ENCODE measurements around the gene ARL4D.

The ARL4D gene

GRCh38 chr17:43399839-43400328 is 1.1 kb downstream of the ARL4D start:
- Histone ChIP-seq H3K4me3 (ENCODE audit: extremely low read depth, insufficient read depth, low read length, poor library complexity, severe bottlenecking) (peak overlapping the region; percentile 76), H3K9me3 (ENCODE audit: control insufficient read depth, low read length) (no peaks in the 10 kb centered on the region), H3K4me1 (ENCODE audit: control insufficient read depth, insufficient read depth, low read length, poor library complexity, severe bottlenecking) (peaks cover 12% of the 10 kb centered on the region), H3K36me3 (ENCODE audit: control insufficient read depth, insufficient read depth, low read length) (peaks cover 22% of the 10 kb centered on the region), H3K27ac (ENCODE audit: low read depth, low read length, severe bottlenecking) (no peak overlapping the region)
- 91 to 95% methylated on average over 27 of the region's 28 CpGs for WGBS, 2 experiments (ENCODE audit: insufficient coverage in 2 of 2)

DNA sequence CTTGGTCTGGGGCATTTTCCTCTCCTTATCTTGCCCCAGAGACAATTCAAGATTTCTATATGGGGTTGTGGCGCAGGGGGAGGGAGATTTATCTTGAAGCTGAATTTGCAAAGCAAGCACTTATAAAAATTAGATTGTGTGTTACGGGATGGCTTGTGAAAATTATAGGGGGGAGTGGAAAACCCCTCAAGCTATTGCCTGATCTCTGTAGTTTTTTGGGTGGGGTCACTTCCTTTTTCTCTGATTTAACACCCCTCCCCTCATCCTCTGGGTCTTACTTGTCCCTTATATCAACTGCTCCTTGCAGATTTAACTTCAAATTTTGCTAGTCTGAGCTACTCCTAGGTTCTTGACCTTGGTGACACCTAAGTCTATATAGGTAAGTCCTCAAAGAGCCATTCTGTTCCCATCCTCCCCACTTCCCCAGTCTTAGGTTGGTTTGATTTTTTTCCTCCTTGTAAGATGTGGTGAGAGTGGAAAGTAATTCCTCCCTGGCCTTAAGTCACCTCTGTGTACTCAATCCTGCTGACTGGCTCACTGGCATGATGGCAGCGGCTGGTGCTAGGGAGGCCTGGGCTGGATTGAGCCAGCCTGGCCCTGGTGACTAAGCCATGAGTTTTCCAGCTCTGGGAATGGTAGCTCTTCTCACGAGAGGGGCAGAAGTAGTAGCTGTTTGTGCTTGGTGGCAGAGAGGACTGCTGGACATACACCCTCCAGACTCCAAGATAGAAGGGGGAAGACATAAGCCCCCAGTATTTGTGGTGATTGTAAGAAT is 2.3 kb downstream of the ARL4D start:
- 88 to 89% methylated on average over 1 to 2 of the region's 4 CpGs for WGBS, 2 experiments (ENCODE audit: insufficient coverage in 2 of 2)
- Histone ChIP-seq H3K27ac (ENCODE audit: low read depth, low read length, severe bottlenecking) (peak overlapping the region; percentile 20), H3K36me3 (ENCODE audit: control insufficient read depth, insufficient read depth, low read length) (peaks cover 22% of the 10 kb centered on the region), H3K4me1 (ENCODE audit: control insufficient read depth, insufficient read depth, low read length, poor library complexity, severe bottlenecking) (peaks cover 12% of the 10 kb centered on the region), H3K4me3 (ENCODE audit: extremely low read depth, insufficient read depth, low read length, poor library complexity, severe bottlenecking) (peak overlapping the region; percentile 76), H3K9me3 (ENCODE audit: control insufficient read depth, low read length) (no peaks in the 10 kb centered on the region)

- H3K4me3 ChIP-seq (ENCODE audit: extremely low read depth, insufficient read depth, low read length, poor library complexity, severe bottlenecking): peak overlapping the region; percentile 76
- H3K36me3 ChIP-seq (ENCODE audit: control insufficient read depth, insufficient read depth, low read length): peaks cover 22% of the 10 kb centered on the region
- no peak overlapping the region for H3K27ac ChIP-seq (ENCODE audit: low read depth, low read length, severe bottlenecking)
- no peaks in the 10 kb centered on the region for H3K9me3 ChIP-seq (ENCODE audit: control insufficient read depth, low read length)
- 92 to 94% methylated on average over 3 to 4 of the region's 6 CpGs for WGBS, 2 experiments (ENCODE audit: insufficient coverage in 2 of 2)
- H3K4me1 ChIP-seq (ENCODE audit: control insufficient read depth, insufficient read depth, low read length, poor library complexity, severe bottlenecking): peaks cover 19% of the 10 kb centered on the region
Observed at GRCh38 chr17:43402078-43402477, 3.3 kb downstream of the ARL4D start.

- Histone ChIP-seq H3K36me3 (ENCODE audit: control insufficient read depth, insufficient read depth, low read length) (peaks cover 22% of the 10 kb centered on the region), H3K4me1 (ENCODE audit: control insufficient read depth, insufficient read depth, low read length, poor library complexity, severe bottlenecking) (peaks cover 24% of the 10 kb centered on the region), H3K27ac (ENCODE audit: low read depth, low read length, severe bottlenecking) (no peak overlapping the region), H3K9me3 (ENCODE audit: control insufficient read depth, low read length) (no peaks in the 10 kb centered on the region), H3K4me3 (ENCODE audit: extremely low read depth, insufficient read depth, low read length, poor library complexity, severe bottlenecking) (no peak overlapping the region)
- 90 to 94% methylated on average over 2 to 3 of the region's 3 CpGs for WGBS, 2 experiments (ENCODE audit: insufficient coverage in 2 of 2)
Observed at GRCh38 chr17:43402567-43402966, 3.8 kb downstream of the ARL4D start.

- WGBS, 2 experiments (ENCODE audit: insufficient coverage in 2 of 2): 39 to 50% methylated on average over 1 to 2 of the region's 5 CpGs
- Histone ChIP-seq H3K36me3 (ENCODE audit: control insufficient read depth, insufficient read depth, low read length) (peaks cover 22% of the 10 kb centered on the region), H3K4me1 (ENCODE audit: control insufficient read depth, insufficient read depth, low read length, poor library complexity, severe bottlenecking) (peaks cover 25% of the 10 kb centered on the region), H3K4me3 (ENCODE audit: extremely low read depth, insufficient read depth, low read length, poor library complexity, severe bottlenecking) (no peak overlapping the region), H3K27ac (ENCODE audit: low read depth, low read length, severe bottlenecking) (peak overlapping the region; percentile 75), H3K9me3 (ENCODE audit: control insufficient read depth, low read length) (no peaks in the 10 kb centered on the region)
Observed at GRCh38 chr17:43403846-43404245, 5.1 kb downstream of the ARL4D start.

DNA sequence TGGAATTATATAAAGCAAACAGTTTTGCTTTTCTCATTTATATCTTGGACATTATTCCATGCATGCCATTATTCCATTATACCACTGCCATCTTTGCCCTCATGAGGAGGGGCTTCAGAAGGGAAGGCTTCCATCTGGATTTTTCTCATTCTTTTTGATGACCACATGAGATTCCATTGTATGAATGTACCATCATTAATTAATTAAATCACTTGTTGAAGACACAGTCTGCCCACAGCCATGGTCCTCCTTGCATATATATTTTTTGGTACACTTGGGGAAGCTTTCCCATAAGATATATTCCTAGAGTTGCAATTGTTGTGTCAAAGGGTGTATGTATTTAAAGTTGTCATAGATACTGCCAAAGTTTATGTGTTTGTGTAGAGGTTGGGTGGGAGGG is 7.1 kb downstream of the ARL4D start:
- H3K9me3 ChIP-seq (ENCODE audit: control insufficient read depth, low read length): no peaks in the 10 kb centered on the region
- peaks cover 32% of the 10 kb centered on the region for H3K4me1 ChIP-seq (ENCODE audit: control insufficient read depth, insufficient read depth, low read length, poor library complexity, severe bottlenecking)
- H3K27ac ChIP-seq (ENCODE audit: low read depth, low read length, severe bottlenecking): no peak overlapping the region
- H3K4me3 ChIP-seq (ENCODE audit: extremely low read depth, insufficient read depth, low read length, poor library complexity, severe bottlenecking): no peak overlapping the region
- peaks cover 8% of the 10 kb centered on the region for H3K36me3 ChIP-seq (ENCODE audit: control insufficient read depth, insufficient read depth, low read length)

DNA sequence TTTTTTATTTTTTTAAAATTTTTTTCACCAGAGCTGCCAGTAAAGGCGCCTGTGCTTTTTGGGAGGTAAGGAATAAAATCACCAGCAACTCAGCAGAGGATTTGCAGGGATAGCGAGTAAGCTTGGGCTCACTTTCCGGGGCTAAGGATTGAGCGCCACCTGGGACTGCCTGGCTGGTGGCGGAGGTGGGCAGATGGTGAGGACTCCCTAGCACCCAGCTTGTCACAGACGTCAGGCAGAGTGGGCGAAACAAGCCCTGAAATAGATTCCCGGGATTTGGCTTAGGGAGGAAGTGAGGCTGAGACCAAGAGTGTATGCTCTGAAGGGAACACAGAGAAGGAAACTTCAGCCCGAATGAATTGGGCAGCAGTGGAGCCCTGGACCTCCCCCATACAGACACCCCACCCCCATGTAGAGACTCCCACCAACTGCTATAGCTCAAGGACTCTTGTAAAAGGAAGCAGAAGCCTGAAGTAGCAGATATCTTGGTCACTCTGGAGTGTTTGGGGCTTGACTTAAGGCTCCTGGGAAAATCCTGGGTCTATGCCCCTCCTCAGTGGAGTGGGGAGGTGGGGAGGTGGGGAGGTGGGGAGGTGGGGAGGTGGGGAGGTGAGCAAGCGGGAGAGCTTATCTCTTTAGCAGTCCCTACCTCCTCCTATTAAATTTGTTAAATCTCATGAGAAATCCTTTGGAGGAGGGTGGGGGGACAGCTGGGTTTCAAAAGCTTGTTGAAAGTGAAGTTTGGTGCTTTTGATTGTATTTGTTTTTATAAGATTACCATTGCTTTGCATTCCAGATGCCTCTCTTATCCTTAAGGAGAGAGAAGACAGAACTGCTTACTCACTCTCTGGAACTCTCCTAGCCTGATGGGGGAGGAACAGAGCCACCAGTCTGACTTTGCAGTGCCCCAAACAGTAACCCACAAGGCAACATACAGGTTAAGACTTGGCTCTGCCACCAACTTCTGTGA is 8.2 kb downstream of the ARL4D start:
- Histone ChIP-seq H3K4me3 (ENCODE audit: extremely low read depth, insufficient read depth, low read length, poor library complexity, severe bottlenecking) (no peak overlapping the region), H3K36me3 (ENCODE audit: control insufficient read depth, insufficient read depth, low read length) (peaks cover 3% of the 10 kb centered on the region), H3K9me3 (ENCODE audit: control insufficient read depth, low read length) (no peaks in the 10 kb centered on the region), H3K4me1 (ENCODE audit: control insufficient read depth, insufficient read depth, low read length, poor library complexity, severe bottlenecking) (peaks cover 42% of the 10 kb centered on the region), H3K27ac (ENCODE audit: low read depth, low read length, severe bottlenecking) (peak overlapping the region; percentile 92)
- 75 to 80% methylated on average over 5 to 7 of the region's 10 CpGs for WGBS, 2 experiments (ENCODE audit: insufficient coverage in 2 of 2)

- H3K4me3 ChIP-seq (ENCODE audit: extremely low read depth, insufficient read depth, low read length, poor library complexity, severe bottlenecking): no peak overlapping the region
- no peaks in the 10 kb centered on the region for H3K9me3 ChIP-seq (ENCODE audit: control insufficient read depth, low read length)
- WGBS, 2 experiments (ENCODE audit: insufficient coverage in 2 of 2): 90 to 93% methylated on average over 3 of the region's 3 CpGs
- no peaks in the 10 kb centered on the region for H3K36me3 ChIP-seq (ENCODE audit: control insufficient read depth, insufficient read depth, low read length)
- H3K4me1 ChIP-seq (ENCODE audit: control insufficient read depth, insufficient read depth, low read length, poor library complexity, severe bottlenecking): peaks cover 39% of the 10 kb centered on the region
- peak overlapping the region; percentile 18 for H3K27ac ChIP-seq (ENCODE audit: low read depth, low read length, severe bottlenecking)
Observed at GRCh38 chr17:43409131-43409530, 10.3 kb downstream of the ARL4D start.

GRCh38 chr17:43410557-43411368 is 12.0 kb downstream of the ARL4D start:
- H3K36me3 ChIP-seq (ENCODE audit: control insufficient read depth, insufficient read depth, low read length): no peaks in the 10 kb centered on the region
- no peaks in the 10 kb centered on the region for H3K9me3 ChIP-seq (ENCODE audit: control insufficient read depth, low read length)
- peaks cover 37% of the 10 kb centered on the region for H3K4me1 ChIP-seq (ENCODE audit: control insufficient read depth, insufficient read depth, low read length, poor library complexity, severe bottlenecking)
- H3K4me3 ChIP-seq (ENCODE audit: extremely low read depth, insufficient read depth, low read length, poor library complexity, severe bottlenecking): no peak overlapping the region
- whole genome bisulfite sequencing, 2 experiments (ENCODE audit: insufficient coverage in 2 of 2): 75 to 85% methylated on average over 2 to 5 of the region's 6 CpGs
- H3K27ac ChIP-seq (ENCODE audit: low read depth, low read length, severe bottlenecking): no peak overlapping the region

DNA sequence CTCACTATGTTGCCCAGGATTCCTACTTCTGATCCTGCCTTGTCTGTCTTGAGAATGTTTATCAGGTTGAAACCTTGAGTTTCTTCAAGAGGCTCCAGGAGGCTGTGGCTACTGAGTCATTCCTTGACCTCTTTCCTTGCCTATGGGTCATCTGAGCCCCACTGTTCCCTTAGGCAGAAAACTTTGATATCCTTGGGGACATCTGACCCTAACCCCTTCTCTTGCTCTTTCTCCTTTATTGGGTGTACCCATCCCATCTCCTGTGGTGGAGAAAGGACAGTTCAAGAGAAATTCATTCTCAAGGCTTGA is 12.5 kb downstream of the ARL4D start:
- Histone ChIP-seq H3K9me3 (ENCODE audit: control insufficient read depth, low read length) (no peaks in the 10 kb centered on the region), H3K4me3 (ENCODE audit: extremely low read depth, insufficient read depth, low read length, poor library complexity, severe bottlenecking) (no peak overlapping the region), H3K27ac (ENCODE audit: low read depth, low read length, severe bottlenecking) (no peak overlapping the region), H3K4me1 (ENCODE audit: control insufficient read depth, insufficient read depth, low read length, poor library complexity, severe bottlenecking) (peaks cover 37% of the 10 kb centered on the region), H3K36me3 (ENCODE audit: control insufficient read depth, insufficient read depth, low read length) (no peaks in the 10 kb centered on the region)

Data from mesodermal cell (in vitro differentiated cells).